Uterus (tissue), 2 donors: Measurements from ENCODE around the gene PLPP4.

Experiments used
- POLR2A ChIP-seq, 2 donors: fragments of 450-650 bp; IDR thresholded peaks; one replicate each; pipeline ENCODE4 v1.6.1; 2016; ENCODE audit warnings: antibody characterized with exemption in 2 of 2, mild to moderate bottlenecking in 1 of 2, moderate library complexity in 1 of 2
- TF ChIP-seq, protein P1 (sequence below), 4 experiments: fragments of 200-600 bp in 2 of 4; fragments of 450-650 bp in 2 of 4; sonication (generic) in 2 of 4; IDR thresholded peaks; one replicate each; pipeline ENCODE4 v1.5.1; 2016 to 2019; ENCODE audit warnings: antibody characterized with exemption in 4 of 4, mild to moderate bottlenecking in 2 of 4, moderate library complexity in 1 of 4

DNA sequence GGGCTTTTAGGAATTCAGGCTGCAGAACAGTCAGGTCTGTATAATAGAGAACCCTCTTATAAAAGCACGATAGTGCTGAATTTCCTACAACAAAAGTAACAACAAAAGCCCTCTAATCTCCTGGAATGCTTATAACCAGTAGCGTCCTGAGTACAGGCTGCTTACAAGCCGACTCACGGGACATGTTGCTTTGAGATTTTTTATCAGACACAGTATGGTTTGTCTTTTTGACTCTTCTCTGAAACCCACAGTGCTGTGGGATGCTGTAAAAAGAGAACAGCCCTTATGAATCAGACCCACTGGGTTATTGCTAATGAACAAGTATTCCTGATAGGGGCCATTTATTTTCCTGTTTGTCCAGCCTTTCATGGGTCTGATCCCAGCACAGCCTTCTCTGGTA is 59.4 kb downstream of the PLPP4 start:
- TF ChIP-seq, protein P1, sequence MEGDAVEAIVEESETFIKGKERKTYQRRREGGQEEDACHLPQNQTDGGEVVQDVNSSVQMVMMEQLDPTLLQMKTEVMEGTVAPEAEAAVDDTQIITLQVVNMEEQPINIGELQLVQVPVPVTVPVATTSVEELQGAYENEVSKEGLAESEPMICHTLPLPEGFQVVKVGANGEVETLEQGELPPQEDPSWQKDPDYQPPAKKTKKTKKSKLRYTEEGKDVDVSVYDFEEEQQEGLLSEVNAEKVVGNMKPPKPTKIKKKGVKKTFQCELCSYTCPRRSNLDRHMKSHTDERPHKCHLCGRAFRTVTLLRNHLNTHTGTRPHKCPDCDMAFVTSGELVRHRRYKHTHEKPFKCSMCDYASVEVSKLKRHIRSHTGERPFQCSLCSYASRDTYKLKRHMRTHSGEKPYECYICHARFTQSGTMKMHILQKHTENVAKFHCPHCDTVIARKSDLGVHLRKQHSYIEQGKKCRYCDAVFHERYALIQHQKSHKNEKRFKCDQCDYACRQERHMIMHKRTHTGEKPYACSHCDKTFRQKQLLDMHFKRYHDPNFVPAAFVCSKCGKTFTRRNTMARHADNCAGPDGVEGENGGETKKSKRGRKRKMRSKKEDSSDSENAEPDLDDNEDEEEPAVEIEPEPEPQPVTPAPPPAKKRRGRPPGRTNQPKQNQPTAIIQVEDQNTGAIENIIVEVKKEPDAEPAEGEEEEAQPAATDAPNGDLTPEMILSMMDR (IDR thresholded peaks at IDR 0.05) = no peak
- TF ChIP-seq POLR2A (IDR thresholded peaks at IDR 0.05) = no peak
